MM.1S (cell line): Measurements from ENCODE around the gene SLC22A3.
A peak's percentile ranks its signal among the peaks of the same experiment; 100 is the strongest.

Experiments used
- DNase-seq: peaks from one replicate; pipeline ENCODE4 v3.0.0-alpha.2; 2015
- H2AFZ ChIP-seq: fragments of 300-600 bp; sonication (generic); 2 replicates; pipeline ENCODE4 v1.6.0; 2016; ENCODE audit warnings: antibody characterized with exemption, low read length
- H3F3A ChIP-seq: fragments of 300-600 bp; sonication (generic); 2 replicates; pipeline ENCODE4 v1.6.1; 2016; ENCODE audit warnings: mild to moderate bottlenecking, antibody characterized with exemption, low read length, moderate library complexity, mixed read lengths; ENCODE audit not compliant: insufficient read depth
- H3K27ac ChIP-seq: fragments of 300-600 bp; sonication (generic); 2 replicates; pipeline ENCODE4 v1.5.1; 2016; ENCODE audit warnings: mild to moderate bottlenecking, low read length
- H3K27me3 ChIP-seq: fragments of 300-600 bp; sonication (generic); replicated peaks from 2 replicates; pipeline ENCODE4 v1.6.0; 2016; ENCODE audit warnings: low read length; ENCODE audit not compliant: insufficient read depth
- H3K36me3 ChIP-seq: fragments of 300-600 bp; sonication (generic); replicated peaks from 2 replicates; pipeline ENCODE4 v1.6.1; 2016; ENCODE audit warnings: mild to moderate bottlenecking, low read length, mixed read lengths; ENCODE audit not compliant: insufficient read depth
- H3K4me1 ChIP-seq: fragments of 300-600 bp; sonication (generic); 2 replicates; pipeline ENCODE4 v1.6.1; 2016; ENCODE audit warnings: low read length, mixed read lengths
- H3K4me2 ChIP-seq: fragments of 300-600 bp; sonication (generic); 2 replicates; pipeline ENCODE4 v1.6.0; 2016; ENCODE audit warnings: low read depth, low read length
- H3K4me3 ChIP-seq: fragments of 300-600 bp; sonication (generic); 2 replicates; pipeline ENCODE4 v1.5.1; 2016; ENCODE audit warnings: low read length, mixed read lengths
- H3K79me2 ChIP-seq: fragments of 300-600 bp; sonication (generic); 2 replicates; pipeline ENCODE4 v1.6.1; 2016; ENCODE audit warnings: mixed run types, low read length, mixed read lengths
- H3K9ac ChIP-seq: fragments of 300-600 bp; sonication (generic); 2 replicates; pipeline ENCODE4 v1.6.1; 2016; ENCODE audit warnings: low read length, mixed read lengths
- H3K9me2 ChIP-seq: fragments of 300-600 bp; sonication (generic); replicated peaks from 2 replicates; pipeline ENCODE4 v1.6.1; 2016; ENCODE audit warnings: mild to moderate bottlenecking, low read length, mixed read lengths; ENCODE audit not compliant: insufficient read depth
- H3K9me3 ChIP-seq: fragments of 300-600 bp; sonication (generic); replicated peaks from 2 replicates; pipeline ENCODE4 v1.6.1; 2016; ENCODE audit warnings: mild to moderate bottlenecking, low read length, mixed read lengths; ENCODE audit not compliant: insufficient read depth
- H4K20me1 ChIP-seq: fragments of 300-600 bp; sonication (generic); 2 replicates; pipeline ENCODE4 v1.6.1; 2016; ENCODE audit warnings: mild to moderate bottlenecking, low read length, moderate library complexity, mixed read lengths; ENCODE audit not compliant: insufficient read depth
- EZH2 ChIP-seq: fragments of 300-600 bp; sonication (generic); optimal IDR thresholded peaks from 2 replicates; pipeline ENCODE3; 2017; ENCODE audit warnings: low read depth, mild to moderate bottlenecking, antibody characterized with exemption, low read length, mixed read lengths
- EZH2phosphoT487 ChIP-seq: fragments of 300-600 bp; sonication (generic); IDR thresholded peaks from 2 replicates; pipeline ENCODE4 v1.6.1; 2018; ENCODE audit warnings: antibody characterized with exemption, low read length
- TF ChIP-seq, protein P1 (sequence below): fragments of 300-600 bp; sonication (generic); IDR thresholded peaks from 2 replicates; pipeline ENCODE4 v1.5.1; 2016; ENCODE audit warnings: antibody characterized with exemption, low read length, mixed read lengths

Gene SLC22A3

GRCh38 chr6:160455081-160455480 is 106.9 kb downstream of the SLC22A3 start:
- Histone ChIP-seq H4K20me1 (no peaks in the 10 kb centered on the region), H3K27me3 (no peaks in the 10 kb centered on the region), H3K9me3 (no peaks in the 10 kb centered on the region), H3K79me2 (no peaks in the 10 kb centered on the region), H2AFZ (no peak overlapping the region), H3K27ac (no peak overlapping the region), H3K4me1 (no peaks in the 10 kb centered on the region), H3K4me3 (no peak overlapping the region), H3F3A (no peaks in the 10 kb centered on the region), H3K4me2 (no peak overlapping the region), H3K9me2 (no peaks in the 10 kb centered on the region), H3K9ac (no peak overlapping the region), H3K36me3 (no peaks in the 10 kb centered on the region)
- DNase-seq = no peak
- TF ChIP-seq, protein P1, sequence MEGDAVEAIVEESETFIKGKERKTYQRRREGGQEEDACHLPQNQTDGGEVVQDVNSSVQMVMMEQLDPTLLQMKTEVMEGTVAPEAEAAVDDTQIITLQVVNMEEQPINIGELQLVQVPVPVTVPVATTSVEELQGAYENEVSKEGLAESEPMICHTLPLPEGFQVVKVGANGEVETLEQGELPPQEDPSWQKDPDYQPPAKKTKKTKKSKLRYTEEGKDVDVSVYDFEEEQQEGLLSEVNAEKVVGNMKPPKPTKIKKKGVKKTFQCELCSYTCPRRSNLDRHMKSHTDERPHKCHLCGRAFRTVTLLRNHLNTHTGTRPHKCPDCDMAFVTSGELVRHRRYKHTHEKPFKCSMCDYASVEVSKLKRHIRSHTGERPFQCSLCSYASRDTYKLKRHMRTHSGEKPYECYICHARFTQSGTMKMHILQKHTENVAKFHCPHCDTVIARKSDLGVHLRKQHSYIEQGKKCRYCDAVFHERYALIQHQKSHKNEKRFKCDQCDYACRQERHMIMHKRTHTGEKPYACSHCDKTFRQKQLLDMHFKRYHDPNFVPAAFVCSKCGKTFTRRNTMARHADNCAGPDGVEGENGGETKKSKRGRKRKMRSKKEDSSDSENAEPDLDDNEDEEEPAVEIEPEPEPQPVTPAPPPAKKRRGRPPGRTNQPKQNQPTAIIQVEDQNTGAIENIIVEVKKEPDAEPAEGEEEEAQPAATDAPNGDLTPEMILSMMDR = no peak
- no peak for TF ChIP-seq EZH2
- TF ChIP-seq EZH2phosphoT487 = no peak

GRCh38 chr6:160455541-160456213 is 107.5 kb downstream of the SLC22A3 start:
- H3K4me2 ChIP-seq = no peak overlapping the region
- no peaks in the 10 kb centered on the region for H3F3A ChIP-seq
- H3K79me2 ChIP-seq = no peaks in the 10 kb centered on the region
- peak overlapping the region; percentile 24; the same call in 1 of the 2 replicates for H2AFZ ChIP-seq
- no peak overlapping the region for H3K27ac ChIP-seq
- H3K4me1 ChIP-seq = no peaks in the 10 kb centered on the region
- H3K36me3 ChIP-seq = no peaks in the 10 kb centered on the region
- DNase-seq = peak; percentile 8
- no peaks in the 10 kb centered on the region for H4K20me1 ChIP-seq
- H3K4me3 ChIP-seq = no peak overlapping the region
- H3K9ac ChIP-seq = no peak overlapping the region
- H3K27me3 ChIP-seq = no peaks in the 10 kb centered on the region
- no peaks in the 10 kb centered on the region for H3K9me2 ChIP-seq
- TF ChIP-seq, protein P1 = peak; percentile 84
- no peak for TF ChIP-seq EZH2phosphoT487
- no peaks in the 10 kb centered on the region for H3K9me3 ChIP-seq

- Histone ChIP-seq H3K4me3 (no peak overlapping the region), H3F3A (no peaks in the 10 kb centered on the region), H3K4me1 (no peaks in the 10 kb centered on the region), H3K79me2 (no peaks in the 10 kb centered on the region), H3K36me3 (no peaks in the 10 kb centered on the region), H3K27ac (no peak overlapping the region), H3K27me3 (no peaks in the 10 kb centered on the region), H4K20me1 (no peaks in the 10 kb centered on the region), H3K4me2 (no peak overlapping the region), H3K9ac (no peak overlapping the region), H3K9me2 (no peaks in the 10 kb centered on the region), H3K9me3 (no peaks in the 10 kb centered on the region), H2AFZ (peak overlapping the region; percentile 24; the same call in 1 of the 2 replicates)
- TF ChIP-seq, protein P1 = no peak
- TF ChIP-seq EZH2 = no peak
- TF ChIP-seq EZH2phosphoT487 = no peak
- DNase-seq = no peak
These were observed 108.0 kb downstream of the SLC22A3 start for GRCh38 chr6:160456214-160456546.
